Measurements from ENCODE around the gene FAM111A.
"Not testable (repeated sequence)": the region's sequence is repeated elsewhere in the genome, so short reads cannot be mapped to it uniquely, and the experiment has no call there.

FAM111A gene

GRCh38 chr11:59142530-59143507, at the start of gene FAM111A:
Gene FAM111A, plus strand, starts transcription at chr11:59142856. Its CDS starts 6,017 bp downstream, at chr11:59148873.
- peak; percentile 89 for DNase-seq

- not testable (repeated sequence) for DNase-seq
Observed at GRCh38 chr11:59093576-59093975, 49.1 kb upstream of the FAM111A start.

GRCh38 chr11:59095225-59095624, 47.4 kb upstream of the FAM111A start:
- not testable (repeated sequence) for DNase-seq

GRCh38 chr11:59095972-59096575, 46.6 kb upstream of the FAM111A start:
- DNase-seq: not testable (repeated sequence)

- peak; percentile 11 for DNase-seq
Observed at GRCh38 chr11:59097113-59097708, 45.4 kb upstream of the FAM111A start.

GRCh38 chr11:59097938-59098337, 44.7 kb upstream of the FAM111A start:
- DNase-seq: not testable (repeated sequence)

- DNase-seq: no peak
Observed at GRCh38 chr11:59102259-59102765, 40.3 kb upstream of the FAM111A start.

- peak; percentile 97 for DNase-seq
Observed at GRCh38 chr11:59106363-59107336, 36.0 kb upstream of the FAM111A start, which contains the start of gene FAM111B. Gene FAM111B, plus strand, starts transcription at chr11:59107237. Its CDS starts 2,389 bp downstream, at chr11:59109626.

- DNase-seq: peak; percentile 31
Observed at GRCh38 chr11:59107721-59108120, 34.9 kb upstream of the FAM111A start.

- no peak for DNase-seq
Observed at GRCh38 chr11:59112494-59112893, 30.2 kb upstream of the FAM111A start.

GRCh38 chr11:59114344-59114743, 28.3 kb upstream of the FAM111A start:
- no peak for DNase-seq

GRCh38 chr11:59115553-59115952, 27.1 kb upstream of the FAM111A start:
- DNase-seq: no peak

- DNase-seq: no peak
Observed at GRCh38 chr11:59117774-59118173, 24.9 kb upstream of the FAM111A start.

- no peak for DNase-seq
Observed at GRCh38 chr11:59119826-59120225, 22.8 kb upstream of the FAM111A start.

- DNase-seq: peak; percentile 73
Observed at GRCh38 chr11:59135648-59136461, 6.8 kb upstream of the FAM111A start.

GRCh38 chr11:59136551-59136950, 6.1 kb upstream of the FAM111A start:
- DNase-seq: not testable (repeated sequence)

GRCh38 chr11:59137190-59137589, 5.5 kb upstream of the FAM111A start:
- DNase-seq: no peak

- no peak for DNase-seq
Observed at GRCh38 chr11:59138643-59139042, 4.0 kb upstream of the FAM111A start.

GRCh38 chr11:59141191-59141590, 1.5 kb upstream of the FAM111A start:
- no peak for DNase-seq

- DNase-seq: no peak
Observed at GRCh38 chr11:59141673-59142460, 789 bp upstream of the FAM111A start.
